GM12874 (cell line): Measurements from ENCODE around the gene MRPL50.

Experiments used
- CTCF ChIP-seq: IDR thresholded peaks from 2 replicates; pipeline ENCODE4 v1.5.1; 2011; ENCODE audit warnings: low read depth, mild to moderate bottlenecking, control low read depth, low read length, moderate library complexity; ENCODE audit not compliant: insufficient read depth

MRPL50 gene

DNA sequence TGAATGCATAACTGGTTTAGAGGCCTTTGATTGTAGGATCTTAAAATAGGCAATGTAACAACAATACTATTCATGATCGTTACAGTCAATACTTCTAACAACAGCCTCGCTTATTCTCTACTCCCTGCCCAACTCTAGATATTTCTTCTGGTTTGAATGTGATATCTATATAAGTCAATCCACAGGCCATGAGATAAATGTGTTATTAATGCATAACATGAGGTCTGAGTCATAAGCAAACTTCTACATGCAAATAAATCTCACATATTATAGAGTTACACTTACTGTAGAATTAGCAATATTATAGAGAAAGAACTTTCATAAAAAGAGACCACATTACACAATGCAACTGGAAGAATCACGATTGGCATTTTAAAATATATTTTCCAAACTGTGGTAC, 40.1 kb upstream of the MRPL50 start:
- TF ChIP-seq CTCF = no peak

DNA sequence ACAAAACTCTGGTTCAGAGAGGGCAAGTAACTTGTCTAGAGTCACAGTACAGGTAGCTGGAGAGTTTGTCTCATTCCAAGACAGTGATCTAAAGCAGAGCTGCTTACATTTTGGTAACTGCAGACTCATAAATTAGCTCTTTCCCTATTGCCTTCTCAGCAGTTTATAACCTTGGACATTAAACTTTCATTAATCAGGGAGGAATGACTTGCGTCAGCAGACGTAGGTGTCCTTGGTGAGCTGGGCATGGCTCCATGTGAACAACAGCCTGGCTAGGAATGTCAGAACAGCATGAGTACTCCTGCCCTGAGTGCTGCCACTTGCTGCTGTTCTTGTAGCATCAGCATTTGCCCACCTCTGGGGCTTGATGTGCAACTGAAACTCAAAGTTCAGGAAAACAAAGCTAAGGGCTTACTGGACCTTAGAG, 39.4 kb upstream of the MRPL50 start:
- no peak for TF ChIP-seq CTCF

- TF ChIP-seq CTCF = no peak
Measured at GRCh38 chr9:101435601-101436079, 37.2 kb upstream of the MRPL50 start, which contains the start of gene ALDOB. Gene ALDOB, minus strand, starts transcription at chr9:101435774. Its CDS starts 4,887 bp downstream, at chr9:101430887.

GRCh38 chr9:101434998-101435397, 36.6 kb upstream of the MRPL50 start:
- no peak for TF ChIP-seq CTCF

GRCh38 chr9:101433229-101433628, 34.8 kb upstream of the MRPL50 start:
- no peak for TF ChIP-seq CTCF

GRCh38 chr9:101432740-101433139, 34.3 kb upstream of the MRPL50 start:
- TF ChIP-seq CTCF = no peak

DNA sequence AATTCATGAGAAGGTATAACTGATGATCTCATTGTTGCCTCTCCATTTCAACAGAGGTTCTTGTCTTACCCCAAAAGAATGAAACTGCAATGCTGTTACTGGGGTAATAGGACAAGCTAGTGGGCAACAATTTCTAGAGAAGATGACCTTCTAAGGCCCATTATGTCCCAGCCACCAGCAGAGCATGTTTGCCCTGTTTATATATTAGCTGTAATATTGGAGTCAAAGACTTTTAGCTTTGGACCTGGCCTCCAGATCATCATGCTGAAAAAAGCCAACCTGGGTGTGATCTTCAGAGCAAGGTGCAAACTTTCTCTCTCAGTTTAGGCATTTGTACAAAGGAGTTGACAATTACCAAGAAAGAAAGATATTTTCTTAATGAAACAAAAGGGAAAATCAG, 33.8 kb upstream of the MRPL50 start:
- no peak for TF ChIP-seq CTCF

DNA sequence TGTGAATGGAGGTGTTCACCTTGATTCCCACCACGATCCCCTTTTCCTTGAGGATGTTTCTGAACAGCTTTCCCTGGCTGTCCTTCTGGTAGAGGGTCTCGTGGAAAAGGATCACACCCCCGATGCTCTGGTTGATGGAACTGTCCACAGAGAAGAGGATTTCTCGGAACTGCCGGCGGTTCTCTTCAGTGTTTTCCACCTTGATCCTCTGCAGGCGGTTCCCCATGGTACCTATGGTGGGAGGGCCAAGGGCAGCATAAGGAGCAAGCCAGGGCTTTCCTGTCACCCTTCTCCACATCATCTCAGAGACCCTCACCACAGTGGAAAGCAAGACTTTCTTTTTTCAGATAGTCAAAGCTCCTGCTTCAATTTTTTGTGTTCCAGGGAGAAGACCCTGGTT, 31.3 kb upstream of the MRPL50 start:
- no peak for TF ChIP-seq CTCF
